Mucosa of gallbladder (tissue), 1 donor: ENCODE measurements around the gene KRTAP4-16. TPM values are rescaled to one million over a fixed set of nuclear protein-coding genes. Genes with fewer than 3 reads are reported as not detected.
"Not testable (repeated sequence)": the region's sequence is repeated elsewhere in the genome, so short reads cannot be mapped to it uniquely, and the experiment has no call there.

ENCODE experiments used
- DNase-seq: peaks from one replicate; pipeline ENCODE4 v3.0.0-alpha.2; 2020; ENCODE audit warnings: low spot score
- total RNA-seq: library from RNA; stranded (reverse); gene quantifications from one replicate; pipeline ENCODE4 v1.2.1, GENCODE V29; 2021
- donor health status: DM: no; HTN: no; CAD: no.

Gene KRTAP4-16
- total RNA-seq, result not detected

- DNase-seq, result no peak
Observed at GRCh38 chr17:41101586-41102259, at the start of gene KRTAP4-16. KRTAP4-16 (minus strand) TSS chr17:41102209; CDS start chr17:41102209, 0 bp downstream.

- no peak for DNase-seq
Observed at GRCh38 chr17:41151525-41151924, 49.5 kb upstream of the KRTAP4-16 start.

- no peak for DNase-seq
Observed at GRCh38 chr17:41150026-41150425, 48.0 kb upstream of the KRTAP4-16 start.

- no peak for DNase-seq
Observed at GRCh38 chr17:41149652-41149985, 47.6 kb upstream of the KRTAP4-16 start, which contains the start of gene KRTAP4-5. KRTAP4-5 (minus strand) TSS chr17:41149825; CDS start chr17:41149767, 58 bp downstream.

- DNase-seq, result not testable (repeated sequence)
Observed at GRCh38 chr17:41148971-41149651, 47.1 kb upstream of the KRTAP4-16 start.

- DNase-seq, result no peak
Observed at GRCh38 chr17:41147531-41148204, 45.7 kb upstream of the KRTAP4-16 start.

GRCh38 chr17:41145261-41145660 is 43.3 kb upstream of the KRTAP4-16 start:
- no peak for DNase-seq

- no peak for DNase-seq
Observed at GRCh38 chr17:41144846-41145245, 42.8 kb upstream of the KRTAP4-16 start.

GRCh38 chr17:41141361-41141760 is 39.4 kb upstream of the KRTAP4-16 start:
- no peak for DNase-seq

GRCh38 chr17:41140360-41141131 is 38.5 kb upstream of the KRTAP4-16 start, which contains the start of gene KRTAP4-6:
KRTAP4-6 (minus strand) TSS chr17:41140544; CDS start chr17:41140487, 57 bp downstream.
- no peak for DNase-seq

GRCh38 chr17:41139865-41140264 is 37.9 kb upstream of the KRTAP4-16 start:
- not testable (repeated sequence) for DNase-seq

GRCh38 chr17:41133880-41134735 is 32.1 kb upstream of the KRTAP4-16 start:
- no peak for DNase-seq

- DNase-seq, result no peak
Observed at GRCh38 chr17:41131979-41132378, 30.0 kb upstream of the KRTAP4-16 start.

GRCh38 chr17:41127371-41127770 is 25.4 kb upstream of the KRTAP4-16 start:
- no peak for DNase-seq

- no peak for DNase-seq
Observed at GRCh38 chr17:41126412-41126811, 24.4 kb upstream of the KRTAP4-16 start.

GRCh38 chr17:41125064-41125463 is 23.1 kb upstream of the KRTAP4-16 start:
- DNase-seq, result no peak

GRCh38 chr17:41123991-41124371 is 22.0 kb upstream of the KRTAP4-16 start, which contains the start of gene KRTAP4-12:
KRTAP4-12 (minus strand) TSS chr17:41124182; CDS start chr17:41124122, 60 bp downstream.
- not testable (repeated sequence) for DNase-seq

- DNase-seq, result not testable (repeated sequence)
Observed at GRCh38 chr17:41123292-41123990, 21.4 kb upstream of the KRTAP4-16 start.

- no peak for DNase-seq
Observed at GRCh38 chr17:41121742-41122141, 19.7 kb upstream of the KRTAP4-16 start.
